Activated CD4-positive, alpha-beta T cell treated with anti-CD3 and anti-CD28 coated beads for 4 hours (primary cell): ENCODE results near the gene EFCAB12.

Experiments
- DNase-seq, 2 donors: peaks; one replicate each; pipeline ENCODE4 v3.0.0-alpha.2; 2020

The EFCAB12 gene

GRCh38 chr3:129428376-129429079 is at the start of gene EFCAB12:
EFCAB12 (minus strand) TSS chr3:129428636; CDS start chr3:129428488, 148 bp downstream.
- DNase-seq: peak; percentile 82 to 89

- no peak for DNase-seq
These were observed 48.1 kb upstream of the EFCAB12 start for GRCh38 chr3:129476586-129476985.

DNA sequence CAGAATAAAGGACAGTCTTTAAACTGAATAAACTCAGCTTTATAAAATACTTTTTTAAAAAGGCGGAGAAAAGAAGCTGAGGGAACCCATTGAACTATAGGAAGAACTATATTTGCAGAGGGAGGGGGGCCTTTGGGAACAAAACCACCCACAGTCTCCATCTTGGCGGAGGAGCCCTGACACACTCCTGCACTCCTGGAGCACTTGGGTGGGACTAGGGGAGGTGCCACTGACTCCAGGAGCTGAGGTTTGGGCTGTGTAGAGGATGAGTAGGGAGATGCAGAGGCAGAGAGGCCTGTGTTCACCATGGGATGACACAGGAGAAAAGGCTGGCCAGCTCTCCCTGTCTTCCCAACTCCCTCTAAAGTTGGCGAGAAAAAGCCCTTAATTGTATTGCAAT is 47.4 kb upstream of the EFCAB12 start:
- no peak for DNase-seq

DNA sequence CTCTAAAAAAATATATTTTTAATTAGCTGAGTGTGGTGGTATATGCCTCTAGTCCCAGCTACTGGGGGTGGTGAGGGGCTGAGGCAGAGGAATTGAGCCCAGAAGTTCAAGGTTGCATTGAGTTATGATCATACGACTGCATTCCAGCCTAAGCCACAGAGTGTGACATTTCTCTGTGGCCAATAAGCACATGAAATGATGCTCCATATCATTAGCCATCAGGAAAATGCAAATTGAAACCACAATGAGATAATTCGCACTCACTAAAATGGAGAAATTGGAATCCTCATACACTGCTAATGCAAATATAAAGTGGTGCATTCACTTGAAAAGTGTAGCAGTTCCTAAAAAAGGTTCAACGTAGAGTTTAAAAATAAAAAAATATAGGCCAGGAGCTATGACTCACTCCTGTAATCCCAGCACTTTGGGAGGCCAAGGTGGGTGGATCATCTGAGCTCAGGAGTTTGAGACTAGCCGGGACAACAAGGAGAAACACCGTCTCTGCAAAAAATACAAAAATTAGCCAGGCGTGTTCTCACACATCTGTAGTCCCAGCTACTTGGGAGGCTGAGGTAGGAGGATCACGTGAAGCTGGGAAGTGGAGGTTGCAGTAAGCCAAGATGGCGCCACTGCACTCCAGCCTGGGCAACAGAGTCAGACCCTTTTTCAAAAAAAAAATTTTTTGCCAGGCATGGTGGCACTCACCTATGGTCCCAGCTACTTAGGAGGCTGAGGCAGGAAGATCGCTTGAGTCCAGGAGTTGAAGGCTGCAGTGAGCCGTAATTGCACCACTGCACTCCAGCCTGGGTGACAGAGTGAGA is 46.8 kb upstream of the EFCAB12 start:
- no peak for DNase-seq

DNA sequence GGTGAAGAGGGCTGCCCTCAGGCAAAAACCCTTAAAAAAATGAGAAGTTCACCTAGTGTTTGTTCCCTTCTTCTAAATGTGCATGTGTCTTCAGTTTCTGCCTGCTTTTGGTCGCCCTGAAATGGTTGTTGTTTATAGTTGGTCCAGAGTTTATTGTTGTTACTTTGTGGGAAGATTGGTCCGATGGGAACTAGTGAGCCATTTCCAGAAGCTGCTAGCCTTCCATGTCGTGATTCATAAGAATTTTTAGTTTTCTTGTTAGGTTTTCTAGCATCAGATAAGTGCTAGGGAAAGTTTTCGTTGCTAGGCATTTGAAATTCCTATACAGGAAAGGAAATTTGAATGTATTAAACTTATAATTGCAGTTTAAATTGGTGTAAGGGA is 45.3 kb upstream of the EFCAB12 start:
- DNase-seq: no peak

DNA sequence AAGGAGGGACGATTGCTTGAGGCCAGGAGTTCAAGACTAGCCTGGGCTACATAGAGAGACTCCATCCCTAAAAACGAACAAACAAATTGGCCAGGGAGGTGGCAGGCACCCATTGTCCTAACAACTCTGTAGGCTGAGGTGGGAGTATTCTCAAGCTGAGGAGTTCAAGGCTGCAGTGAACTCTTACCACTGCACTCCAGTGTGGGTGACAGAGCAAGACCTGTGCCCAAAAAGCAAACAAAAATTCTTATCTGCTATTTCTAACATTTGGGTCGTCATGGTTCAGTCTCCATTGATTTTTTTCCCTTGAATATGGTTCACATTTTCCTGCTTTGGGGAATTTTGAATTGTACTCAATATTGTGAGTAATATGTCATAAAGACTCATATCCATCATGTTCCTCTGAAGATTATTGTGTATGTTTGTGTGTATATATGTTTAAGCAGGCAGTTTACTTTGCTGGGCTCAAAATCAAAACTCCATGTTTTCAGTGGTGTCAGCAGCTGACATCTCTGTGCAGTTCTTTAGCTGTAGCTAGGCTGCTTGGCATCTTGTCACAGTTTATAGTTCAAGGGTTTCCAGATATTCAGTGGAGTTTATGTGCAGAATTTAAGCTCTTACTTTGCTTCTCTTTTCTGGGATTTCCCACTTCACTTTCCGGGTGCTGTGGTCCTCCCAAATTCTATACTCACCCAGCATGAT is 44.8 kb upstream of the EFCAB12 start:
- DNase-seq: no peak

- DNase-seq: no peak
These were observed 42.4 kb upstream of the EFCAB12 start for GRCh38 chr3:129470861-129471260.

- no peak for DNase-seq
These were observed 40.6 kb upstream of the EFCAB12 start for GRCh38 chr3:129469026-129469425.

DNA sequence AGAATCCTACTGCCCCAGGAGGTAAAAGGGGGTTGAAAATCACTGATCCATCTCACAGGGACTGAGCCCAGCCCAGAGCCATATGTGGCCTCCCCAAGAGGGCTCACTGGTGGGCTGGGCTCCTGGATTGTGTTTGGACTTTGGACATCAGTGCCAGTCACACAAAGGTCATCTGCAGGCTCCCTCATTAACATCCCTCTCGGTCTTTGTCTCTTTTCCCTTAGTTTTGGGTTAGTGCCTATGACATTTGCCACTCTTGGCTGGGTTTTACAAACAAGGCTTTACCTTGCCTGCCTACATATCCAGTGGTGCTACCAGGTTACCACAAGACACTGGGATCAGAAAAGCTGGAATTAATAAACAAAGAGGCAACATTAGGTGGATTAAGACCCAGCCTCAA is 39.5 kb upstream of the EFCAB12 start:
- no peak for DNase-seq

GRCh38 chr3:129463716-129464115 is 35.3 kb upstream of the EFCAB12 start:
- DNase-seq: no peak

DNA sequence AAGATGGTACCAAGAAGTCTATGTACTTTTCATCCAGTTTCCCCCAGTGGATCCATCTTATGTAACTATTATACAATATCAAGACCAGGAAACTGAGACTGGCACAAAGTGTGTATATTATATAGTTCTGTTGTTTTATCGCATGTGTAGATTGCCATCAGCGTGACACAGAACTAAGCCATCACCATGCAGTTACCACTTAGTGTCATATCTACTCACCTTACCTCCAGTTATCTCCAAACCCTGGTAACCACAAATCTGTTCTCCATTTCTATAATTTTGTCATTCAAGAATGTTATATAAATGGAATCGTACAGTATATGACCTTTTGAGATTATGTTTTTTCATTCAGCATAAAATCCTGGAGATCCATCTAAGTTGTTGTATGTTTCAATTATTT is 34.7 kb upstream of the EFCAB12 start:
- DNase-seq: no peak

DNA sequence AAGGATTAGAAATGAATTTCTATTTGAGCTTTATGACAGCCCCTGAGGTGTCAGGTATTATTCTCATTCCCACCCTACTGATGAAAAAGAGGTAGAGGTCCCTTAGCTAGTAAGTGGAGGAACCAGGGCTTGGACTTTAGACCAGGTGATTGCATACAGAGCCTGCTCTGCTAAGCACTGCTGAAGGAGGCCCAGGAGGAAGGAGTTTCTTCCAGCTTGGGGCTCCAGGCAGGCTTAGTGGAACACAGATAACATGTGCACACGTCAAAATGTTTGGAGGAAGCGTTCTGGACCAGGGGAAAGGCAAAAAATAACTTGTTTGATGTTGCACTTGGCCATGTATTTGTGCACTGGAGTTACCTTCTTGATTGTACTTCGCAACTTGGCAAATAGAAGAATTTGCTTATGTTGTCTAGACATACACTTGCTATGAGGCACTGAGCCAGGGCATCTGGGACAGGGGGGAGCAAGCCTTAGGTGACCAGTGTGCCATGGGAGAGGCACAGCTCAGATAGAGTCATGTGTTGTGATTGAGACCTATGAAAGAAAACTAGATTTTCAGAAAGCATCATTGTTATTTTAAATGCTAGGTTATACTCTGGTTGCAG is 34.0 kb upstream of the EFCAB12 start:
- no peak for DNase-seq

- DNase-seq: no peak
These were observed 33.2 kb upstream of the EFCAB12 start for GRCh38 chr3:129461461-129462146.

DNA sequence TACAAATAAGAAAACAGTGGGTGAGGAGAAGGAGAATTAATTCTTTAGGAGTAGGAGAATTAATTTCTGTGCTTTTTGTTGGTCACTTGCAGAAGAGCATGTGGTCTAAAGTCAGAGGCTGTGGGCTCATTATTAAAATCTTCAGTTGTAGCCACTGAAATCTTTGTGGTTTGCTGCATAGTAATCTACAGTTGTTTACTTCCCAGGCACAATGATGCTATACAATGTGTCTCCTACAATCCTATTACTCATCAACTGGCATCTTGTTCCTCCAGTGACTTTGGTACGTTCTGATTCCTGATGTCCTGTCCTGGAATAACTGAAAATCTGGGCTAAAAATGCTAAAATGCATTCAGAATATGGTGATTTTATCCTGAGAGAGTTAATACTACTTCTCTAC is 32.6 kb upstream of the EFCAB12 start:
- no peak for DNase-seq

DNA sequence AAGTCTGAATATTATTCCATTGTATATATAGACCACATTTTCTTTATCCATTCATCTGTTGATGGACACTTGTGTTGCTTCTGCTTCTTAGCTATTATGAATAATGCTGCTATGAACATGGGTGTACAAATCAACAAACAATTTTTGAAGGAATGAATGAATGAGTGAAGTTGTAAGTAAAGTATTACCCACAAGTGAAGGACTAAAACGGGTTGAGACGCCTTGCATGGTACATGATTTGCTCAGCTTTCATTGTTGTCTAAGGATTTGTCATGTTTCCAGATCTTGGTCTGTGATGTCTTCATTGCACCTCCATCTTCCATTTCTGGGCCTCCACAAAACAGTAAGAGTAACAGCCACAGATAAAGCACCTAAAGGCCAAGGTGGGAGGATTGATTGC is 32.1 kb upstream of the EFCAB12 start:
- no peak for DNase-seq

DNA sequence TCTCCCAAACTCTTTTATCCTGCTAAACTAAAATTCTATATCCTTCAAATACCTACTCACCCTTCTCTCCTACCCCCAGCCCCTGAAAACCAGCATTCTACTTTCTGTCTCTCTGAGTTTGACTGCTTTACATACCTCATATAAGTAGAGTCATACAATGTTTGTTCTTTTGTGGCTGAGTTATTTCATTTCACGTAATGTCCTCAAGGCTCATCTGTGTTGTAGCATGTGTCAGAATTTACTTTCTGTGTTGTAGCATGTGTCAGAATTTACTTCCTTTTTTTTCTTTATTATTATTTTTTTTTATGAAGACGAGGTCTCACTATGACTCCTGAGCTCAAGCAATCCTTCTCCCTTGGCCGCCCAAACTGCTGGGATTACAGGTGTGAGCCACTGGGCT is 31.7 kb upstream of the EFCAB12 start:
- DNase-seq: no peak

GRCh38 chr3:129453732-129454131 is 25.3 kb upstream of the EFCAB12 start:
- no peak for DNase-seq

DNA sequence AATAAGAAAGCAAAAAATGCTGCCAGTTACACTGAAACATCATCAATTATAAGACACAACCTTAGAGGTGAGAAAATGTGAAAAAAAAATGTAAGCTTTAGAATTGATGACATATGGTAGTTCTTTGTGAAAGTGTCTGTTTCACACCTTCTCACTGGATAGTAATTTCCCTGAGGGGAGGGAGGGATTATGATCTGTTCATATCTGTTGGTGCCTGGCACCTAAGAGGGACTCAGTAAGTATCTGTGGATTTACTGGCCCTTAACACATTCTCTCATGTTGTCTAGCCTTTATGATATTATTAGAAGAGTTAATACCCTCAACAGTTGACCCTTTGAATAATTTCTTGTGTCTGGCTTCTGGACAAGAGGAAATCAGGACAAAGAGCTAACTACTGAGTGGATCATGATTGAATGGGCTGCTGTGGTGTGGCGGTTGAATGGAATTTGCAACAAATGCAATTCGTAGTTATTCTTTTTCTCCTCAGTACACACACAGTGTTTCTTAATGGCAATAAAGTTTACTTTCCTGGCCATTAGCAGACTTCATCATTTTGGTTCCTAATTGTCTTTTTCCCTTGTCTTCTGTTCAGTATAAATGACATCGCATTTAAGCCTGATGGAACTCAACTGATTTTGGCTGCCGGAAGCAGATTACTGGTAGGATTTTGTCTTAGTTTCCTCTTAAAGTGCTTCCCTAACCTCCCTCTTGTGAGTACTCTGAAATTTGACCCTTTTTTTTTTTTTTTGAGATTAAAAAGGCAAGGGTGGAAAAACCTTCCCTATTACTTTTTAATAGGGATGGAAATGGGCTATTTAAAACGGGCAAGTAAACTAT is 21.1 kb upstream of the EFCAB12 start:
- DNase-seq: no peak

GRCh38 chr3:129448186-129448895 is 19.9 kb upstream of the EFCAB12 start:
- DNase-seq: no peak

- DNase-seq: no peak
These were observed 18.5 kb upstream of the EFCAB12 start for GRCh38 chr3:129446926-129447325.

GRCh38 chr3:129445471-129445870 is 17.0 kb upstream of the EFCAB12 start:
- no peak for DNase-seq
